Stimulated activated CD8-positive, alpha-beta memory T cell treated with anti-CD3 and anti-CD28 coated beads, Interleukin-2, amount 100 ng/mL, for 48 hours (primary cell): ENCODE results near the gene SET.
"Not testable (repeated sequence)": the region's sequence is repeated elsewhere in the genome, so short reads cannot be mapped to it uniquely, and the experiment has no call there.

Experiments
- DNase-seq, 2 donors: peaks; one replicate each; pipeline ENCODE4 v3.0.0-alpha.2; 2020; ENCODE audit warnings: low read depth in 2 of 2

The SET gene

DNA sequence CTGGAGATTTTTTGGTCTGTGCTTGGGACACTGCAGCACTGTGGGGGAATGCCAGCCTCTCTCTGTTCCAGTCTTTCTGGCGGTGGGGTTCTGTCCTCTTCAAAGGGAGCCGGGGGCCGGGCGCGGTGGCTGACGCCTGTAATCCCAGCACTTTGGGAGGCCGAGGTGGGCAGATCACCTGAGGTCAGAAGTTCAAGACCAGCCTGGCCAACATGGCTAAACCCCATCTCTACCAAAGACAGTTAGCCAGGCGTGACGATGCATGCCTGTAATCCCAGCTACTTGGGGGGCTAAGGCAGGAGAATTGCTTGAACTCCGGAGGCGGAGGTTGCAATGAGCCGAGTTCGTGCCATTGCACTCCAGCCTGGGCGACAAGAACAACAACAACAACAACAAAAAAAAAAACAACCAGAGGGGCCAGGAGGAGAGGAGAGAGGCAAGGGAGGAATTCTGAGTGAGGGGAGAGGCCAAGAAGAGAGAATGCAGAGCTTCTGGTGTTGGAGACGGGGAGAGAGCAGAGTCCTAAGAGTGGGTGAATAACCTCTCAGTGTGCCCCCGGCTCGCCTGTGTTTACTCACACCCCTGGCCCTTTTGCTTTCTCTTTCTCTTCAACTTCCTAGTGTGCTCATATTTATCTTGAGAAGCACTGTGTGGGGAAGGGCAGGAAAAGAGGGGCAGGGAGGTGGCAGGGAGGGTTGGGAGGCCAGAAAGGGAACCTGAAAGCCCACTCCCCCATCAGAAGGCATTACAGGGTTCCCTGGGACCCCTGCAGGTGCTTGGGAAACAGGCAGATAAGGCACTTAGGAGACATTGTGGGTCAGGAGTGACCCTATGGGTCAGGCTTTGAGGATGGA, 3.2 kb upstream of the SET start:
- no peak for DNase-seq

DNA sequence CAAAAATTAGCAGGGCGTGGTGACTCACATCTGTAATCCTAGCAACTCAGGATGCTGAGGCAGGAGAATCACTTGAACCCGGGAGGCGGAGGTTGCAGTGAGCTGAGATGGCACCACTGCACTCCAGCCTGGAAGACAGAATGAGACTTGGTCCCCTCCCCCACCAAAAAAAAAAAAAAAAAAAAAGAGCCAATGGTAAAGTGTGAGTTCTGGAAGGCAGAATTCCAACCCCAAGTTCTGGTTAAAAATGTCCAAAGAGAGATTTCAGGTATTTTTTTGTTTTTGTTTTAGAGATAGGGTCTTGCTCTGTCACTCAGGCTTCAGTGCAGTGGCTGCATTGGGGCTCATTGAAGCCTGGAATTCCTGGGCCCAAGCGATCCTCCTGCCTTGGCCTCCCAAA, 1.6 kb upstream of the SET start:
- DNase-seq, result no peak

DNA sequence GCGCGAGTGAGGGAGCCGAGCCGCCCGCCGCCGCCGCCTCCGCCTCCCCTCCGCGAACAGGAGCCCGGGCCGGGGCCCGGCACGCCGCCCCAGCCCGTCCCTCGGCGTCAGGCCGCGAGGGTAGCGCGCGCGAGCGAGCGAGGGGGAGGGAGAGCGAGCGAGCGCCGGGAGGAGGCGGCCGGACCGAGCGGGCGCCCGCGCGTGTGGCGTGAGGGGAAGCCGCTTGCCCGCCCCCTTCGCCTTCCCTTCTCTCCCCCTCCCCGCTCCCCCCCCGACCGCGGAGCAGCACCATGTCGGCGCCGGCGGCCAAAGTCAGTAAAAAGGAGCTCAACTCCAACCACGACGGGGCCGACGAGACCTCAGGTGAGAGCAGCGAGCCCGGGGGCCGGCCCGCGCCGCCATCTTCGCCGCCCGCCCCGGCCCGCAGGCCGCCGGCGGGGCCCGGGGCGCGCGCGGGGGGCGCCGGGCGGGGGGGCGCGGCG, 312 bp downstream of the SET start:
- no peak for DNase-seq

DNA sequence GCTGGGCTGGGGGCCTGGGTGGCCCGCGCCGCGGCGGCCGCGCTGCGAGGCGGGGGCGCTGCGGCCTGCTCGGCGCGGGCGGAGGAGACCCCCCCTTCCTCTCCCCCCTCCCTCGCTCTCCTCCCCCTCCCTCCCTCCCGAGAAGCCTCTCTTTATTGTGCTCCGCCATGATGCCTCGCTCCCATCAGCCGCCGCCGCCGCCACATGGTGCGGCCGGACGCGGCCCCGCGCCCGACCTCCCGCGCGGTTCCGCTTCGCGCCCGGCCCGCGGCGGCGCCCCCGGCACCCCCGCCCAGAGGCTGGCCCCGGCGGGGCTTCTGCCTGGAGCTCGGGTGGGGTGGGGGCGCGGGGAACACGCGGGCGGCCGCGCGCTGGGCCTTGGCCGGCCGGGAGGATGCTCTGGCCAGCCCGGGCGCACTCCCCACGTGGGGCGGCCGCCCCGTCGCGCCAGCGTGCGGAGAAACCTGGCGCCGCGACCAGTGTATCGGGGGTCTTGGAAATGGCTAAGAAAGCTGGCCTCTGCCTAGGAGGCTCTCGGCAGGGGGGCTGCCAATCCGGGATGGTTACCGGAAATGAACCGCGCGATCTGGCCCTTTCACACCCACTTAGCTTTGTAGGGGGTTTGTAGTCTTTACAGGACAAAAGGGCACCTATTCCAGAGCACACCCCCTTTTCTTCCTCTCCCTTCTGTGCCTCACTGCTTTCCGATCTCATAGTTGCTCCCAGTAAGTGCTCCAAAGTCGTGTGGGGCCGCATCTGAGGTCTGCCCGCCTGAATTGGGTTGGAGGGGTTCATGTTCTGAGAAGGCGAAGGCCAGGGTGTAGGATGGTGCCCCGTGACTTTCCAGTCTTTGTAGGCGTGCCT, 1.0 kb downstream of the SET start:
- DNase-seq, result no peak

DNA sequence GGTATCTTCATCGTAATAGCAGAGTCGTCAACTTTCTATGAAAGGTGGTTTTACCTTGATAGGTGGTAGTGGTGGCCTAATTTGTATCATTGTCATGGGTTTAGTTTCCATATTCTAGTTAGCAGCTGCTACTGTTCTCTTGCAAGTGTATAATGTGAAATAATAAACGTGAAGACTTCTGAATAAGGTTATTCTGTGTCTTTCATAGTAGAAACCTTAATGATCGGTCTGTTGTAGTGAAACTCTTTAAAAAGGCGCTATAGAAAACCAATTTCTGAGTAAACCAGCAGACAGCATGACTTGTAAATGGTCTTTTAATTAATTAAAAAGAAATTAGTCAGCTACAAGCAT, 1.6 kb downstream of the SET start:
- DNase-seq, result no peak

DNA sequence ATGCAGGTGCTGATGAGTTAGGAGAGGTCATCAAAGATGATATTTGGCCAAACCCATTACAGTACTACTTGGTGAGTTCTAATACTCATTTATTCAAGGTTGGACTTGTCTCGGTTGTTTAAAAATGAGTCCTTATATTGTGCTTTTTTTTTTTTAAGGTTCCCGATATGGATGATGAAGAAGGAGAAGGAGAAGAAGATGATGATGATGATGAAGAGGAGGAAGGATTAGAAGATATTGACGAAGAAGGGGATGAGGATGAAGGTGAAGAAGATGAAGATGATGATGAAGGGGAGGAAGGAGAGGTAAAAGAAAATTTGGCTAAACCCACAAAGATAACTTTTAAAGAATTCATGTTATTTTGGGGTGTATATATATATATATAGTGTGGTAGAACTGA, 4.7 kb downstream of the SET start:
- not testable (repeated sequence) for DNase-seq

DNA sequence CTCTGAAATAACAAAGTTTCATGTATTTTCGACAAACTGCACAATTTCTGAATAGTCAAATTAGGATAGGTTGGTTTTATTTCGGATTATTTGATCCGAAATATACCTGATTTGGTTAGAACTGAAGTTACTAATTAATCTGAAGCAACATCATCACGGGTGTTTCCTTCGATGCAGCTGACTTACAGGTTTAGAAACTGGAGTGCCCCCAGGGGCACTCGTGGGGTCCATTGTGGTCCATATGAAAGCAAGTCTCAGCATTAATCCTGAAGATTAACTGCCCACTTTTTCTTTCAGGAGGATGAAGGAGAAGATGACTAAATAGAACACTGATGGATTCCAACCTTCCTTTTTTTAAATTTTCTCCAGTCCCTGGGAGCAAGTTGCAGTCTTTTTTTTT, 5.3 kb downstream of the SET start:
- DNase-seq, result no peak

DNA sequence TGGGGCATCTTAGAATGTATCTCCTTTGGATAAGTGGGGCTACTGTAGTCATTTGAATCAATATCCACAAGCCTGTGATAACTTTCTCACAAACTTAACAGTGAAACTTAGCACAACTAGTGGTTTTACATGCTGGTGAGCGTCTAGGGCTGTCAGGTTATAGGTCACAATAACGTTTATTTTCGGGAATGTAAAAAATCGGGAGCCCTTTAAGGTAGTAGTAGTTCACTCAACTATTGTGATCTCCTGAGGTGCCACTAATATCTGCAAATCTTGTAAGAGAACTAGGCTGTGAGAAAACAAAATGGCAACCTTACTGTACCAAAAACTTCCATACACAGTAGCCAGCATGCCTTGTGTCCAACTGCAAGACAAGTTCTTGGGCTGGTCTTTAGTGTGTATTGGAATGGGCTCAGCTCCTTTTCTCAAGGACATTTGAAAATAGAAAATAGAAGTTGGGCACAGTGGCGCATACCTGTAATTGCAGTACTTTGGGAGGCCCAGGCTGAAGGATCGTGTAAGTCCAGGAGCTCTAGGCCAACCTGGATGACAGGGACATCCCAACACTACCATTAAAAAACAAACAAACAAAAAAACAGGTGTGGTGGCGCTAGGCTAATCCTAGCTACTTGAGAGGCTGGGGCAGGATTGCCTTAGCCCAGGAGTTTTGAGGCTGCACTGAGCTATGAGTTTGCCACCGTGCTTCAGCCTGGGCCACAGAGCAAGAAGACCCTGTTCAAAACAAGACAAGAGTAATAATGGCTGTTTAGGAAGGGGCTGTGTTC, 8.1 kb downstream of the SET start:
- DNase-seq, result no peak

DNA sequence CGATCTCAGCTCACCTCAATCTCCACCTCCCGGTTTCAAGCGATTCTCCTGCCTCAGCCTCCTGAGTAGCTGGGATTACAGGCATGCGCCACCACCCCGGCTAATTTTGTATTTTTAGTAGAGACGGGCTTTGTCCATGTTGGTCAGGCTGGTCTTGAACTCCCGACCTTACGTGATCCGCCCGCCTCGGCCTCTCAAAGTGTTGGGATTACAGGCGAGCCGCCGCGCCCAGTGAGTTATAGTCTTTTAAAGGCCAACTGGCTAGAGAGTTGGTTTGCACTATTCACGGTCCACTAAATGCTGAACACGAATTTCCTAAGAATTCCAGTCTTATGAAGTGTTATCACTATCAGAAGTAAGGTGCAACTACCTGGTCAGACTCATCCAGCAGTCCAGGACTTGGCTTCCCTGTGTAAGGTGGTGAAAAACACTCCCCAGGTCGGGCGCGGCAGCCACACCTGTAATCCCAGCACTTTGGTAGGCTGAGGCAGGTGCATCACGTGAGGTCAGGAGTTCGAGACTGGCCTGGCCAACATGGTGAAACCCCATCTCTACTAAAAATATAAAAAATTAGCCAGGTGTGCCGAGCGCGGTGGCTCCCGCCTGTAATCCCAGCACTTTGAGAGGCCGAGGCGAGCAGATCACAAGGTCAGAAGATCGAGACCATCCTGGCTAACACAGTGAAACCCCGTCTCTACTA, 10.2 kb downstream of the SET start:
- not testable (repeated sequence) for DNase-seq

DNA sequence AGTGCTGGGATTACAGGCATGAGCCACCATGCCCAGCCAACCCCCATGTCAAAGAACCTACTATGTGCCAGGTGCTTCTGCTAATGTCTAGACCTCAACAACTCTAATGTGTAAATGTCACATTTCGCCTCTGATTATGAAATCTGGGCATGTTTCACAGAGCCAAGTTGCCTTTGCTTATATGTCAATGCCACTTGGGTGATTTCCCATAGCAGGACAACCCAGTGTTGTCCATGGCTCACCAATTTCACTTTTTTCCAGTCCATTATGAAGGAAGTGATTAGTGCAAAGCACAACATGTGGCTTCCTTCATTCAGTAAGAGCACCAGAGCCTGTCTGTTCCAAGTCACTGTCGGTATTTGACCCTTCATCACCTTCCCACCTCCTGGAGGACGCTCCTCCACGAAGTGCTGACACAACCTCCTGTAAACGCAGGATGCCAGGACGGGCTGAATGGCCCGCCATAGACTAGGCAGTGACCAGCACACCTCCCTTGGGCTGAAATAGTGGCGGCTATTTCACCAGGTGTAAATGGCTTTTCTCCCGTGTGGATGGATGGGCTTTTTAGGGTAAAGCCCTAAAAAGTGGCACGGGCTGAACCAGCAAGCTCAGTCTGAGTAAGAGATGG, 12.3 kb downstream of the SET start:
- no peak for DNase-seq

DNA sequence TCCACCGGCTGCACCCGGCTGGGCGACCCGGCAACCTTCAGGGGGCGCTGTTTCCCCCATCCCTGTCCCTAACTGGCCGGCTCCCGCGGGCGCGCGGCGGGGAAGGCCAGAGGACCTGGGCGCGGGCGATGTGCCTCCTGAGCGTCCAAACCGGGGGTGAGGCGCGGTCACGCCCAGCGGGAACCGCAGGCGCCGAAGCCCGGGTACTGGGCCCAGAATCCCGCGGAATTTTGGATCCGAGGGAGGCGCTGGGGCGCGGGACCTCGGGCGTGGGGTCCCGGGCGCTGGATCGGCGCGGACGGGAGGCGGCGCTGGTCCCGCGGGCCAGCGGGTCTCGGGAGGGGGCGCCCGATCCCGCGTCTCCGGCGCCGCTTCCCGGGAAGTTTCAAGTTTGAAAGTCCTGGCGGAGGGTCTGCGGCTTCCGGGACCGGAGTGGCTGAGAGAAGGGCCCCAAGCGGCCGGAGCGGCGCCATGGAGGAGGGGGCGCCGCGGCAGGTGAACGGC, 13.5 kb downstream of the SET start, which contains the start of gene PKN3:
PKN3 (plus strand) TSS at position 59 of the 504 bp plus-strand sequence; CDS start at position 472, 413 bp downstream.
- peak; percentile 86 to 91 for DNase-seq

DNA sequence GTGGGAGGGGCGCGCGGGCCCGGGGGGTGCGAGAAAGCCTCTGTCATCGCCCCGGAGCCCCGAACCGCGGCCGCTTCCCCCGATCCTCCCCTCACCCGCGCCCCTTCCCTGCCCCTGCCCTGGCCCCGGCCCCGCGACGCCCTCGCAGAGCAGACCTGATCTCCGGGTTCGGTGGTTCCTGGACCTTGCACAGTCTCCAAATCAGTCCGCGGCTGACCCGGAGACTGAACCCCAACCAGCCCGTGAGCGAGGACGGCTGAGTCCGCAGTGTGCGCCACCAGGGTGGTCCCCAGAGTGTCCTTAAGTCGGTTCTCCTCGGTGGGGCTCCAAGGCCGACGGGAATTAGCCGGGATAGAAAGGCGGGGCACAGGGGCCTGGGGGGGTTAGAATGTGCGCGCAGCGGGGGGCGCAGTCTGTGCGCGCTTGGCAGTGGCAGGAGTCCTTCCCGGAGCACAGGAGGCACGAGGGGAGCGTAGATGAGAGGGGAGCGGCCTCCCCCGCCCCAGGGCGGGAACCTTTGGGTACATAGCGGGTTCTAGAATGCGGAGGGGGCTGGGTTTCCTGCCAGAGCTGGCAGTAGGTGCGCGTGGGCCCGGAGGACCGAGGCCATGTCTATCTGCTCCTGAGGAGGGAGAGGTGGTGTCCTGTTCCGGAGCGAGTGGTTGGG, 14.1 kb downstream of the SET start:
- DNase-seq, result no peak

DNA sequence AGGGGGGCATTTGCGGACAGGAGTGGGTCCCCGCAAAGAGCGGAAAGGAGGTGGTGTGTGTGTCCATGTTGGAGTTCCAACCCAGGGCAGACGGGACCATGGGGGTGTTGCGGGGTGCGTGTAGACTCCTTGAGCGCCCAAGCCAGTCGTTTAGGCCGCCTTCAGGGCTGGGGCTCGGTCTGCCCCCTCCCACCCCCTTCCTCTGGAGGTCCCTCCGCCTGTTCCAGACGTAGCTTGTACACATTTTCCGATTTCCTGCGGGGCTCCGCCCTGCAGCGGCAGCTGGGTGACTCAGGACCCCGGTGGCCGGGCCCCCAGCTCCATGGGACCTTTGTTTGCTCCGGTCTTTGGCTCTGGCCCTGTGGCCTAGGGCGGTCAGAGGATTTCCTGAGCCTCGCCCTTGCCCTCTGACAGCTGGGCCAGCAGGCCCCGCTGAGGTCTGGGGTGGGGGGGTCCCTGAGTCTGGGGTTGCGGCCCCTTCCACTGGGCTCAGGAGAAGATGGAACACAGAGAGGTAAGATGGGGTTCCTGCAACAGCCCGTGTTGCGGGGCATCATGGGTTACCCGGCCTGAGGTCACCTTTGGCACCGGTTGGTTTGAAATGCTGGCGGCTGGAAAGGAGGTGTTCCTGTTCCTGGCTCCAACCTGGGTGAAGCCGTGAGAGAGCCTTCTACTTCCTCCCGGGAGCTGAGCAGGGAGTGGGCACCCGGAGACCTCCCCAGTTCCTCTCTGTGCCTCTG, 14.8 kb downstream of the SET start:
- DNase-seq, result no peak

DNA sequence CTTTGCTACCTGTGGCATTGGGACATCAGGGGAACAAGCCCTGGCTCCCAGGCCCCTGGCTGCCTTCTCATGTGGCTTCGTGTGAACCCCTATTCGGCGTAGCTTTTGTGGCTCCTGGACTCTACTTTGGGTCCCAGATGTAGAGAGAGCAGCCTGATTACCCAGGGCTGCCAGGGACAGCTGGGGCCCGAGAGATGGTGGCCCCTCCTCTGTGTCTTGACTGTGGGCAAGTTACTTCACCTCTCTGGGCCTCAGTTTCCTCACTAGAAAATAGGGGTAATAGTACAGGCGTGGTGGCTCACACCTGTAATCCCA, 15.3 kb downstream of the SET start:
- no peak for DNase-seq

DNA sequence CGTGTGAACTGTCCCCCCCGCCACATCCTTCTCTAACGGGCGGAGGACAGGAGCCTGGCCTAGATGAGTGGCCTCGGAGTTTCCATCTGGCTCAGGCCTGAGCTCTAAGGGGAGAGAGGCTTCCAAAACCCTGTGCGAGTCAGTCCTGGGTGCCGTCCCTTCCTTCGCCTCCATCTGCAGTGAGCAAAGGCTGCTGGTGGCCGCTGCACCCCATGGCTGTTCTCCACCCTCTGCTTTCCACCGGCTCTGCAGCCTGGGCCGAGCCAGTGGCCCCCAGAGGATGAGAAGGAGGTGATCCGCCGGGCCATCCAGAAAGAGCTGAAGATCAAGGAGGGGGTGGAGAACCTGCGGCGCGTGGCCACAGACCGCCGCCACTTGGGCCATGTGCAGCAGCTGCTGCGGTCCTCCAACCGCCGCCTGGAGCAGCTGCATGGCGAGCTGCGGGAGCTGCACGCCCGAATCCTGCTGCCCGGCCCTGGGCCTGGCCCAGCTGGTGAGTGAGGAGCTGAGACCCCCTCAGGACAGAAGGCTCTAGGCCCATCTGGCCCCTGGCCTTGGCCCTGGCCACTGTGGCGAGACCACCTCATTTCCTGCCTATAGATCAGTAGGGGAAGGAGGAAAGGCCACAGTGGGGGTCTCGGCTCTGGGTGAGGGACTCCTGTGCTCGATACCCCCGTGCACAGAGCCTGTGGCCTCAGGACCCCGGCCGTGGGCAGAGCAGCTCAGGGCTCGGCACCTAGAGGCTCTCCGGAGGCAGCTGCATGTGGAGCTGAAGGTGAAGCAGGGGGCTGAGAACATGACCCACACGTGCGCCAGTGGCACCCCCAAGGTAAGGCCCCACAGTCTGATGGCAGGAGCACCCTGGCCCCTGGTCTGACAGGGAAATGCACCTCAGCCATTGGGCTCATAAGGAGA, 16.3 kb downstream of the SET start:
- DNase-seq, result no peak

DNA sequence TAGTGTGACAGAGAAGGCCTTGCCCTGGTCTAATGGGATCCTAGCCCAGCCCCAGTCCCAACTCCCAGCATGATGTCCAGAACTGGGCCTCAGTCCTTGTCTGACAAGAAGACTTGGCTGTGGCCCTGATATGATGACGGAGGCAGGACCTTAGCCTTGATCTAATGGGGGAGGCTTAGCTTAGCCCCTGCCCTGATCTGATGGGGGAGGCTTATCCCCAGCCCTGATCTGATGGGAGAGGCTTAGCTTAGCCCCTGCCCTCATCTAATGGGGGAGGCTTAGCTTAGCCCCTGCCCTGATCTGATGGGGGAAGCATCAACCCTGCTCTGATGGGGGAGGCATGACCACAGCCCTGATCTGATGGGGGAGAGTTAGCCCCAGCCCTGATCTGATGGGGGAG, 17.0 kb downstream of the SET start:
- no peak for DNase-seq

DNA sequence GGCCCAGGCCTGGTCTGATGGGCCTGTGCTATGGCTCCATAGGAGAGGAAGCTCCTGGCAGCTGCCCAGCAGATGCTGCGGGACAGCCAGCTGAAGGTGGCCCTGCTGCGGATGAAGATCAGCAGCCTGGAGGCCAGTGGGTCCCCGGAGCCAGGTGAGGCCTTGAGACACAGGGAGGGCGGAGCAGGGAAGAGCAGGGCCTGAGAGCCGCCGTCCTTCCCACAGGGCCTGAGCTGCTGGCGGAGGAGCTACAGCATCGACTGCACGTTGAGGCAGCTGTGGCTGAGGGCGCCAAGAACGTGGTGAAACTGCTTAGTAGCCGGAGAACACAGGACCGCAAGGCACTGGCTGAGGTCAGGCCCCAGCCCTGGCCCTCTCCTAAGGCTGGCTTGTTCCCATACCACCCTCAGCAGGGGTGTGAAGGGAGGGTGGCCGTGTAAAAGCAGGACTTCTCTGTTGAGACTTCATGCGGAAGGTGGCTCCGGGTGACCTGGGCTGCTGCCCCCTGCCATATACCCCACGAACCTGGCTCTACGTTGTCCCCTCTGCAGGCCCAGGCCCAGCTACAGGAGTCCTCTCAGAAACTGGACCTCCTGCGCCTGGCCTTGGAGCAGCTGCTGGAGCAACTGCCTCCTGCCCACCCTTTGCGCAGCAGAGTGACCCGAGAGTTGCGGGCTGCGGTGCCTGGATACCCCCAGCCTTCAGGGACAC, 17.8 kb downstream of the SET start:
- no peak for DNase-seq

DNA sequence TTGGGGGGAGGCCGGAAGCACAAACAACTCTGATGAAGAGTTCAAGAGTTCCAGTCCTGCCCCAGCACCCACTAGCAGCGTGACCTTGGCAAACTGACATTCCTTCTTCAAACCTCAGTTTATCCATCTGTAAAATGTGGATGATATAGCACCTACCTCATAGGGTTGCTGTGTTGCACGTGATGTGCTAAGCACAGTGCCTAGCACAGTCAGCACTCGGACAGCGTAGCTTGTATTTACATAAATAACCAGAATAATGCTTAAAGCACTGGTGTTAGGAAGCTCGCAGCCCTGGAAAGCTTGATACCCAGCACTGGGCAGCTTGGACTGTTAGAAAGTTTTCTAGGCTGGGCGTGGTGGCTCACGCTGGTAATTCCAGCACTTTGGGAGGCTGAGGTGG, 18.4 kb downstream of the SET start:
- DNase-seq, result no peak
